ENCODE results near the gene KCNMA1.

The KCNMA1 gene

GRCh38 chr10:77461636-77462296, 175.8 kb downstream of the KCNMA1 start:
- no peak for FAIRE-seq
- no peak for DNase-seq (ENCODE audit: insufficient read length, low spot score)

DNA sequence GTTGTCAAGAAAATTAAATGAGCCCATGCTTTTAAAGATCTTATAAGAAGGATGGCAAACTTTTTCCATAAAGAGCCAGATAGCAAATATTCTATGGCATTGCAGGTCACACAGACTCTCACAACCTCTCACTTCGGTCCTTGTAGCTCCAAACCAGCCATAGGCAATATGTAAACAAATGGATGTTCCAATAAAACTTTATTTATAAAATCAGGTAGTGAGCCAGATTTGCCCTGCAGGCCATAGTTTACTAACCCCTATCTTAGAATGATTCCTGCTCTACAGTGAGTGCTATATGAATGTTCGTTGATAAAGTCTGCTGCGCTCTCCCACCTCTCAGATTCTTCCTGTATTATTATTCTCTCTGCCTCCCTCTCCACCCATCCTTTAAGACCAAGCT, 177.7 kb downstream of the KCNMA1 start:
- FAIRE-seq (no peak), DNase-seq (ENCODE audit: insufficient read length, low spot score) (no peak)

- no peak for DNase-seq (ENCODE audit: insufficient read length, low spot score)
- FAIRE-seq: no peak
These were observed 178.5 kb downstream of the KCNMA1 start for GRCh38 chr10:77458986-77459590.

DNA sequence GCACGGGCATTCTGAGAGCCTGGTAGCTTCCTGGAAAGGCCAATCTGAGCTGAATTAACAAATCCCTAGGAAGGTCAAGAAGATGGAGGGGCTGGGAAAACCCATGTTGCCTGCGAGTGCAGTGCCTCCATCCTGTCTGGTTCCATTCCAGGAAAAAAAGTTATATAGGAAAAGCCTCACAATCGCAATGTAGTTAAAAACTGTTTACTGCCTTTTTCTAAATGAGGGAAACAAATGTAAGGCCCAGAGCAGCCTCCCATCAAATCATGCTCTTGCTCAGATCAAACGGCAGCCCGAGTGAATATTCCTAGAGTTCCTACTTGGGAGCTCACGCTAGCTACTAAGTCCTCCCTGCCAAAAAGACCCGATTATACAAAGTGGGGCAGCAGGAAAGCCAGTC, 179.9 kb downstream of the KCNMA1 start:
- FAIRE-seq: no peak
- no peak for DNase-seq (ENCODE audit: insufficient read length, low spot score)

DNA sequence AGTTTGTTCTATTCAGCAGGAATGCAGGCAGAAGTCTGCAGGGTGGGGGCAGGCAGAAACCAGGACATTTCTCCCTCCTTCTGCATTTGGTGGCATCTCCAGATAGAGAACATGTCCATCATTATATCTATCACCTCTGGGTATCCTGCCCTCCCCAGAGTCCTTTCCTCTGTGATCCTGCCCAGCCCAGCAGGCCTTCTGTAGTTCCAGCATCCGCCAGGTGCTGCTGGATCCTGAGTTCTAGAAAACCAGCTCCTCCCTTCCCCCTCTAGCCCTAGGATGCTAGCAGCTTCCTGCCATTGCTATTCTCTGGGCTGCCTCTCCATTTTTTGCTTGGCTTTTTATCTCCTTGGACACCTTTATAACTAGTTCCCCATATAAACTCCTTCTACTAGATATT, 180.3 kb downstream of the KCNMA1 start:
- DNase-seq (ENCODE audit: insufficient read length, low spot score) (no peak), FAIRE-seq (no peak)

- no peak for DNase-seq (ENCODE audit: insufficient read length, low spot score)
- FAIRE-seq: no peak
These were observed 181.2 kb downstream of the KCNMA1 start for GRCh38 chr10:77456414-77456813.

DNA sequence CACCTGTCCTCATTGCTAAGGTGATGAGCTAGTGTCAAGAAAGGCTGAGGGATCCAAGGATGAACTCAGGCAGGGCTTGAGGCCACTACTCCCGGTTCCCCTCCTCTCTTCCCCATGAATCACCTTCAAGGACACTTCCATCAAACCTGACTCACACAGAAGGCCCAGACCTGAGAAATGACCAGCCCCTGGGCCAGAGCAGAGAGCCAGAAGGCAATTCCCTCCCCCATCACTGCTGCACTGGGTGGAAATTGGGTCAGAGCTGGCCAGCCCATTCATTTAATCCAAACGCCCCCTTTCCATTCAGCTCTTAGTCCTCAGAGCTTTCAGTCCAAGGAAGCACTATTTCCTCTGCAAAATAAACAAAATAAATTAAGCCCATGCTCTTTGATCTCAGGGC, 182.0 kb downstream of the KCNMA1 start:
- no peak for DNase-seq (ENCODE audit: insufficient read length, low spot score)
- FAIRE-seq: no peak

GRCh38 chr10:77452952-77453564, 184.6 kb downstream of the KCNMA1 start:
- DNase-seq (ENCODE audit: insufficient read length, low spot score) (no peak), FAIRE-seq (no peak)

- no peak for DNase-seq (ENCODE audit: insufficient read length, low spot score)
- no peak for FAIRE-seq
These were observed 185.7 kb downstream of the KCNMA1 start for GRCh38 chr10:77451886-77452285.

GRCh38 chr10:77448226-77448625, 189.4 kb downstream of the KCNMA1 start:
- FAIRE-seq: no peak
- DNase-seq (ENCODE audit: insufficient read length, low spot score): no peak

DNA sequence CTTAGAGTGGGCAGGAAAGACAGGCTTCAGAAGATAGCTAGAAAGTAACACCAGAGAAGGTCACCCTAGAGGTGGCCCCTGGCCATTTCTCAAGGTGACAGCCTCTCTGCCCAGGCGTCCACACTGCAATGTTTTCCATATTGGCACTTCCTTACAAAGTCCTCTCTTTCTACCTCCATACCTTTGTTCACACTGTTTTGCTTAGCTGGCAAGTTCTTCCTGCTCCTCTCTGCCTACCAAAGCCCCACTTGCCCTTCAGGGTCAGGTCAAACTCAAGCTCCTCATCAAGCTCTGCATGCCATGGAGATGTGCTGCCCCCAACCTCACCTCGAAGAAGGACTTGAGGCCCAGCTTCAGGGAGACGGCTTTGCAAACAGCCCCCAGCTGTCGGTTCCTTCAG, 190.9 kb downstream of the KCNMA1 start:
- DNase-seq (ENCODE audit: insufficient read length, low spot score): no peak
- no peak for FAIRE-seq

DNA sequence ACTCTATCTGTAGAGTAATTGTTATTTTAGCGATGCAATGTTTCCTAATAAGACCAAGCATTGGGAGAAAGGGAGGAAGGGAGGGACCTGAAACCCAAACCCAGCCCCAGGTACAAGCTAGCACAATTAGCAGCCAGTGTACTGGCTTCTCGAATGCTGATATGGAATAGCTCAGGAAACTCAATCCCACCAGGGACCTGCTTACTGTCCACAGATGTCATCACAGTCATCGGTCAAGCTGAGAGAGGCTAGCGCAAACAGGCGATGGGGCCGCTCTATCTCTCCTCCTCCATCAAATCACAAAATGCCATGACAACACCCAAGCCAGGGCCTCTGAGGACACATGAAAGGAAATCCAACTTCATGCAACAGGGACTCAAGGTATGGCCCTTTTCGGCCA, 192.1 kb downstream of the KCNMA1 start:
- no peak for FAIRE-seq
- no peak for DNase-seq (ENCODE audit: insufficient read length, low spot score)

- no peak for FAIRE-seq
These were observed 193.6 kb downstream of the KCNMA1 start for GRCh38 chr10:77444041-77444440.

GRCh38 chr10:77442699-77443189, 194.9 kb downstream of the KCNMA1 start:
- DNase-seq (ENCODE audit: insufficient read length, low spot score) (no peak), FAIRE-seq (no peak)

More at GRCh38 chr10:77444041-77444440, 193.6 kb downstream of the KCNMA1 start:
- DNase-seq (ENCODE audit: insufficient read length, low spot score): no peak

DNA sequence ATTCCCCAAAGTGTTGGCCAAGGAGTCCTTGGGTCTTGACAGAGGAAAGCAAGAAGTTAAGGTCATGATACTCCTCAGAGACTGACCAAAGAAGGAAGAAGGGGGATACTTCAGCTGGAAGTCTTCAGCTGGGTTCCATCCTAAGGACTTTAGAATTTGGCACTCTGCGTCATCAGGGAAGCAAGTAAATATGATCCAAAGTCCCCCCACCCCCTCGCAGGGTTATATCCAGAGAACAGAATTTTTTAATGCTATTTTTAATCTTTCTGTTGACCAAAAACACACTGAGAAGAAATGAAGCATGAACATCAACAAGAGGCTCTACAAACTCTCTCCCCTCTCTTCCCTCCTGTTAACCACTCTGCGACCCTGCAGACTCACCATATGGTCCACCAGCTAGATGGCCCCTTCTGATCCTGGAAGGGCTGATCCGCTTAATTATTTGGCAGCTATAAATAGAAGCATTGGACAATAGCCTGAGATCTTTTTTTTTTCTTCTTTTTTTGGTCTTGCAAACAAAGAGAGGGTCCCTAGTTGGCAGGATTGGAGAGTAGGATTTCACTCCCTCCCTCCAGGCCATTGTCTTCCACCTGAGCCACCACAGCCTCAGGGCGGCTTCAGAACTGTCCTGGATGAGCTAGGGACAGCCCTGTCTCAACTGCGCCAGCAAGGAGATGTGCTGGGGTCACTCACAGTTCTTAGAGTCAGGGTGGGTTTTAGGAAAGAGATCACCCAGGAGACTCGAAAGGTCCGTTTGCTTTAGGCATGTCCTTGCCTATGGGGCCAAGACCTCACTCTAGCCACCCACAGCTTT, 196.0 kb downstream of the KCNMA1 start:
- DNase-seq (ENCODE audit: insufficient read length, low spot score): no peak
- no peak for FAIRE-seq

DNA sequence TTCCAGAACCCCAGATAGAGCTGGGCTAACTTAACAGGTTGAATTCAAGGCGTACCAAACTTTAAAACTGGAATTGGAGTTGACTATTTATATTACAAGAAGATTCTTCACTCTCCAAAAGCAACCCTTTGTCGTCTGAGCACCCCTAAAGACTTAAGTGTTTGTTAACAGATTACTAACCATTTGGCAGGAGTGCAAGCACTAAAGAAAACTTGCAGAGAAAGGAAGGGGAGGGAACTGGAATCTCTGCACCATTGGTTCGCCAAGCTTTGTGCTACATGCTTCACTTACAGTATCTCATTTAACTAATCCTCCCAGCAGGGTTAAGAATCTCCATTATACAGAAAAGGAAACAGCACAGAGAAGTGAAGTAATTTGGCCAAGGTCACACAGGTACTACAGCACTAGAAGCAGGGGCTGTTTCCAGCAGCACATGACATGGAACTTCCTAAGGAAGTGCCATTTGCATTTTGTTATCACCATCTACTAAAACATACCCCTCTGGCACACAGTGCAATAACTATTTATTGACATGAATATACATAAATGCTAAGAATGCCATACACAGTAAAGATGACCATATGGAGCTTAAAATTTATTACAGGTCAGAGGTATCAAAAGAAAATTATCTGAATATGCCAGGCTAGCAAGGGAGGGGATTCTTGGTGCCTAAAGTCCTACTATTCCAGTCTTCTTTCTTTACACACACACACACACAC, 201.2 kb downstream of the KCNMA1 start:
- no peak for DNase-seq (ENCODE audit: insufficient read length, low spot score)
- FAIRE-seq: no peak

DNA sequence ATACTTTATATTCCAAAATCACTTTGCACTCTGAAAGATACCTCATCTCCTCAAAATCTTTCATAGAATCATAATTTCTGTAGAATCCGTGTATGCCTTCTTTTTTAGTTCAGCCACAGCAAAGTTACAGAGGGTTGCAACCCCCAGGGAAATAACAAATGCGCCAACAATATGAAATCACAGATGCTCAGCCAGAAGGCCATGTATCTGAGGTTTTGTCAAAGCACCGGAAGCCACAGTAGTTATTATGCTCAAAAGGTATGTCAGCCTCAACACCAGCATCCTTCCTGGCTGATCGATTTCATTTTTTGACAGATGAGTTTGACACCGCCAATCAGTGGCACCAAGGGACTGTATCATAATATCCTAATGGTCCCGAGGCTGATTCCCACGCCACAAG, 204.1 kb downstream of the KCNMA1 start:
- DNase-seq (ENCODE audit: insufficient read length, low spot score) (no peak), FAIRE-seq (no peak)

DNA sequence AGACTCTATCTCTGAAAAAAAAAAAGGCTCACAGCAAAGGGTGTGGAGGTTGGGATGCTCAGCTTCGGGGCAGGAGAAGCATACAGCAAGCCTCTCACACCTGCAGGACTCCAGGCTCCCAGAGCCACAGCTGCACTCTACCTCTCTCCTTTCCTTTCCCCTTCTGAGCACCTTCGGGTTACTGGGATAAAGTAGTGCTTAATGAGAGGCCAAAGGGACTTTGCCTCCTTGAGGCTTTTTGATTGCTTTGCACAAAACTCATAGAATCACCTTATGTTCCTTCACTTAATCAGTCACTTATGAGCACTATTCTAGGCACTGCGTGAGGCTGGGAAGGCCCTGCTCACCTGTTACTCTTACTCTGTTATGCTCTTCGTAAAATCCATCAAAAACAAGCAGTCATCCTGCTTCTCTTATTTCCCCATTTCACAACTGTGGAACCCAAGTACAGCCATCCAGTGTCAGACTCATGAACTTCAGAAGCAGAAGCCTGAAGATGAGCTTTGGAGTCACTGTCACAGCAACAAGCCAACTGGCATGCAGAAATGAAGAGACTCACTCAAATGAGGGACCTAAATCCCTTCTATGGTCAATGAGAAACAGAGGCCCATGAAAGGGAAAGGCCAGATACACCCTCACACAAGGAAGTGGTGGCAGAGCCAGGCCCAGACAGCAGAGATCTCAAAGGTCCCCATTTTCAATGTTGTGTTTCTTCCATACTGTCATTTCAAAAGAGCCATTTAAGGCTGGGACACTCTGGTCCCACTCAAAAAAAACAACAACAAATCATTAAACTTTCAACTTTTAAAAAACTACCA, 205.4 kb downstream of the KCNMA1 start:
- DNase-seq (ENCODE audit: insufficient read length, low spot score): no peak
- FAIRE-seq: no peak

DNA sequence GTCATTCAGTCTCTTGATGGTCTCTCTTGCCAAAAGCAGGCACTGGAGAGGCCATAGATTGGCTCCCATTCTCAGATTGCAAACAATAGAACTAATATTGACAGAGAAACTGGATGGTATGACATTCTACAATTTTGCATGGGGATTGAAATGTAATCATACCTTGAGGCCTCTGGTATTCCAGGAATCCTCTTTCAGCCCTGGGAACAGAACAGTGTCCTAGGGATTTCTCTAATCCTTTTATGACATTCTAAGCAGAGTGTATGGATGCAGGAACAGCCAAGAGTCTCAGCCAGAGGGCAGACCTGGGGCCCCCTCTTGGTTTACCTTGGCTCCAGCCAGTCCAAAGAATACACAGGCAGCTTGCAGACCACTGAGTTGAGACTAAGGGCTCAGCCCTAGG, 206.4 kb downstream of the KCNMA1 start:
- FAIRE-seq (no peak), DNase-seq (ENCODE audit: insufficient read length, low spot score) (no peak)

- DNase-seq (ENCODE audit: insufficient read length, low spot score): no peak
- no peak for FAIRE-seq
These were observed 207.1 kb downstream of the KCNMA1 start for GRCh38 chr10:77430530-77430929.

Data from GM19239 (cell line).